PC-9 (cell line): ENCODE measurements around the gene LRRTM4.

ENCODE experiments used
- CTCF ChIP-seq: fragments of 200-600 bp; sonication (generic); conservative IDR thresholded peaks from 2 replicates; pipeline ENCODE4 v1.6.1; 2017; ENCODE audit warnings: mixed run types, antibody characterized with exemption, mild to moderate bottlenecking, moderate library complexity
- EZH2 ChIP-seq: fragments of 200-600 bp; sonication (generic); IDR thresholded peaks from 2 replicates; pipeline ENCODE4 v1.8.0; 2017; ENCODE audit warnings: antibody characterized with exemption, low read depth

- TF ChIP-seq CTCF: no peak
- TF ChIP-seq EZH2: no peak
Measured at GRCh38 chr2:77325395-77325794, 196.8 kb downstream of the LRRTM4 start.
